Endodermal cell (in vitro differentiated cells): Measurements from ENCODE around the gene IL17D. TPM values are rescaled to one million over a fixed set of nuclear protein-coding genes. Genes with fewer than 3 reads are reported as not detected.

Source experiments
- DNase-seq: peaks from one replicate; pipeline ENCODE4 v3.0.0-alpha.2; 2017
- H3K27ac ChIP-seq: 2 replicates; pipeline ENCODE4 v1.5.1; 2013; ENCODE audit warnings: mild to moderate bottlenecking, low read depth, low read length, moderate library complexity
- H3K27me3 ChIP-seq: 2 replicates; pipeline ENCODE4 v1.6.1; 2013; ENCODE audit warnings: mild to moderate bottlenecking, low read length, moderate library complexity; ENCODE audit not compliant: insufficient read depth, control insufficient read depth, poor library complexity, severe bottlenecking
- H3K36me3 ChIP-seq: 2 replicates; pipeline ENCODE4 v1.7.0; 2013; ENCODE audit warnings: mild to moderate bottlenecking, low read length, moderate library complexity; ENCODE audit not compliant: control insufficient read depth, insufficient read depth
- H3K4me1 ChIP-seq: one replicate; pipeline ENCODE4 v1.7.0; 2013; ENCODE audit warnings: low read length; ENCODE audit not compliant: control insufficient read depth, insufficient read depth
- H3K4me3 ChIP-seq: 2 replicates; pipeline ENCODE4 v1.5.1; 2013; ENCODE audit warnings: mild to moderate bottlenecking, low read length, moderate library complexity
- H3K9ac ChIP-seq: 2 replicates; pipeline ENCODE4 v1.6.1; 2013; ENCODE audit warnings: mild to moderate bottlenecking, low read length, moderate library complexity; ENCODE audit not compliant: poor library complexity, severe bottlenecking; ENCODE audit errors: extremely low read depth
- H3K9me3 ChIP-seq: 2 replicates; pipeline ENCODE4 v1.6.1; 2013; ENCODE audit warnings: mild to moderate bottlenecking, low read length, moderate library complexity; ENCODE audit not compliant: control insufficient read depth
- H3K27ac Mint-ChIP-seq: 2 replicates; pipeline ENCODE4 v1.8.0; 2020; ENCODE audit warnings: mixed read lengths
- H3K27me3 Mint-ChIP-seq: 2 replicates; pipeline ENCODE4 v1.8.0; 2021; ENCODE audit warnings: mild to moderate bottlenecking, mixed read lengths; ENCODE audit not compliant: insufficient read depth
- H3K36me3 Mint-ChIP-seq: 2 replicates; pipeline ENCODE4 v1.8.0; 2020; ENCODE audit warnings: low read depth, mixed read lengths
- H3K4me1 Mint-ChIP-seq: 2 replicates; pipeline ENCODE4 v1.8.0; 2020; ENCODE audit warnings: mixed read lengths
- H3K4me3 Mint-ChIP-seq: 2 replicates; pipeline ENCODE4 v1.8.0; 2020; ENCODE audit warnings: mild to moderate bottlenecking, moderate library complexity, mixed read lengths
- H3K9me3 Mint-ChIP-seq: 2 replicates; pipeline ENCODE4 v1.8.0; 2020; ENCODE audit warnings: mild to moderate bottlenecking, mixed read lengths
- CTCF ChIP-seq: fragments of 200-600 bp; sonication (generic); conservative IDR thresholded peaks from 2 replicates; pipeline ENCODE4 v1.5.0; 2021; ENCODE audit warnings: antibody characterized with exemption, mild to moderate bottlenecking
- WGBS, 2 experiments: methylation state at CpG; one replicate each; pipeline versions ENCODE4 v1.1.5 to v1.1.7; 2013; ENCODE audit warnings: missing lambda C conversion rate in 2 of 2, mixed read lengths in 1 of 2; ENCODE audit not compliant: insufficient coverage in 1 of 2, insufficient read length in 1 of 2; 5-methylcytosine and 5-hydroxymethylcytosine counted together
- total RNA-seq, 2 donors: library from RNA; stranded (reverse); fragmentation: NEBNext Ultra II Directional in 1 of 2; extraction: Animal tissue kit (Norgen Biotek cat#: 25700) in 1 of 2; gene quantifications; 2 replicates in 1 of 2; 3 replicates in 1 of 2; pipeline ENCODE4 v1.2.1, GENCODE V29; 2021

Gene IL17D
- total RNA-seq, 2 donors from 2014 or later: 0.33 to 0.88 TPM

GRCh38 chr13:20754009-20754408, 50.5 kb downstream of the IL17D start:
- Mint-ChIP-seq H3K36me3 (peaks cover 50% of the 10 kb centered on the region), H3K4me3 (no peak overlapping the region), H3K4me1 (no peaks in the 10 kb centered on the region), H3K27me3 (no peaks in the 10 kb centered on the region), H3K27ac (no peak overlapping the region), H3K9me3 (peaks cover 82% of the 10 kb centered on the region)
- Histone ChIP-seq H3K9me3 (peaks cover 88% of the 10 kb centered on the region), H3K9ac (no peak overlapping the region), H3K27me3 (no peaks in the 10 kb centered on the region), H3K36me3 (peaks cover 19% of the 10 kb centered on the region), H3K4me3 (peak overlapping the region; percentile 59), H3K27ac (no peak overlapping the region), H3K4me1 (no peaks in the 10 kb centered on the region)
- TF ChIP-seq CTCF: no peak
- DNase-seq: no peak

GRCh38 chr13:20760872-20761271, 57.4 kb downstream of the IL17D start:
- no peak overlapping the region for H3K4me3 Mint-ChIP-seq
- peaks cover 45% of the 10 kb centered on the region for H3K9me3 ChIP-seq
- H3K27me3 Mint-ChIP-seq: no peaks in the 10 kb centered on the region
- peaks cover 42% of the 10 kb centered on the region for H3K9me3 Mint-ChIP-seq
- H3K4me1 Mint-ChIP-seq: no peaks in the 10 kb centered on the region
- peaks cover 12% of the 10 kb centered on the region for H3K36me3 ChIP-seq
- TF ChIP-seq CTCF: no peak
- WGBS, 2 experiments: 89 to 100% methylated on average over 1 to 3 of the region's 3 CpGs
- no peak for DNase-seq
- H3K27ac Mint-ChIP-seq: no peak overlapping the region
- H3K4me1 ChIP-seq: no peaks in the 10 kb centered on the region
- H3K27ac ChIP-seq: no peak overlapping the region
- H3K36me3 Mint-ChIP-seq: peaks cover 27% of the 10 kb centered on the region
- H3K9ac ChIP-seq: no peak overlapping the region
- no peaks in the 10 kb centered on the region for H3K27me3 ChIP-seq
- no peak overlapping the region for H3K4me3 ChIP-seq

GRCh38 chr13:20767309-20767943, 63.9 kb downstream of the IL17D start:
- H3K9ac ChIP-seq: no peak overlapping the region
- H3K36me3 Mint-ChIP-seq: peaks cover 31% of the 10 kb centered on the region
- 79% methylated on average over 2 of the region's 2 CpGs; no CpG with 5 or more reads in 1 of the 2 experiments for WGBS, 2 experiments
- peaks cover 2% of the 10 kb centered on the region for H3K4me1 Mint-ChIP-seq
- H3K27me3 Mint-ChIP-seq: no peaks in the 10 kb centered on the region
- H3K9me3 ChIP-seq: peaks cover 51% of the 10 kb centered on the region
- DNase-seq: no peak
- no peaks in the 10 kb centered on the region for H3K27me3 ChIP-seq
- no peak overlapping the region for H3K27ac Mint-ChIP-seq
- H3K4me1 ChIP-seq: no peaks in the 10 kb centered on the region
- peak overlapping the region; percentile 41 for H3K4me3 ChIP-seq
- H3K36me3 ChIP-seq: peaks cover 17% of the 10 kb centered on the region
- no peak overlapping the region for H3K4me3 Mint-ChIP-seq
- peaks cover 35% of the 10 kb centered on the region for H3K9me3 Mint-ChIP-seq
- TF ChIP-seq CTCF: no peak
- no peak overlapping the region for H3K27ac ChIP-seq
